Endothelial cell of umbilical vein (primary cell): Measurements from ENCODE around the gene OR9Q1. TPM values are rescaled to one million over a fixed set of nuclear protein-coding genes. Genes with fewer than 3 reads are reported as not detected.

Experiments
- BruUV-seq: library from RNA; stranded (reverse); fragments of 400-500 nt; replicated peaks from 2 replicates; lab custom pipeline; 2021; lab: Mats Ljungman, UMichigan
- CTCF ChIA-PET: fragments of 300-600, 350-600 bp; sonication (Branson Sonifier 250); formaldehyde crosslinking; loops from one replicate; lab custom pipeline; 2021; ENCODE audit warnings: antibody characterized with exemption, inconsistent platforms; lab: Charles Lee
- POLR2A ChIA-PET: fragments of 300-600, 350-600 bp; sonication (Branson Sonifier 250); formaldehyde crosslinking; loops from one replicate; lab custom pipeline; 2021; ENCODE audit warnings: antibody characterized with exemption, inconsistent platforms; lab: Charles Lee
- DNase-seq: peaks from one replicate; pipeline ENCODE4 v3.0.0-alpha.2; 2011; ENCODE audit warnings: low read depth, low spot score
- FAIRE-seq: peaks from 2 replicates; lab custom pipeline; 2011; peaks lifted over from hg19 to GRCh38; lab: Jason Lieb, UNC
- H2AFZ ChIP-seq: 2 replicates; pipeline ENCODE4 v1.6.0; 2012; ENCODE audit warnings: low read depth, low read length, control low read depth, inconsistent platforms
- H3K27ac ChIP-seq: 2 replicates; pipeline ENCODE4 v1.5.1; 2011; ENCODE audit warnings: low read depth, mild to moderate bottlenecking, control low read depth, low read length, moderate library complexity; ENCODE audit not compliant: insufficient read depth
- H3K27me3 ChIP-seq, 2 experiments: 2 replicates each; pipeline versions ENCODE4 v1.6.0 to v1.6.1; 2011; ENCODE audit warnings: low read length in 2 of 2, mixed read lengths in 1 of 2; ENCODE audit not compliant: control insufficient read depth in 2 of 2, insufficient read depth in 2 of 2
- H3K36me3 ChIP-seq, 2 experiments: 2 replicates in 1 of 2; 3 replicates in 1 of 2; pipeline ENCODE4 v1.5.1; 2011; ENCODE audit warnings: low read length in 2 of 2, mild to moderate bottlenecking in 1 of 2, moderate library complexity in 1 of 2; ENCODE audit not compliant: control insufficient read depth in 2 of 2, insufficient read depth in 2 of 2; ENCODE audit errors: extremely low read depth in 1 of 2
- H3K4me1 ChIP-seq: 3 replicates; pipeline ENCODE4 v1.5.1; 2011; ENCODE audit warnings: mild to moderate bottlenecking, low read length; ENCODE audit not compliant: control insufficient read depth, insufficient read depth; ENCODE audit errors: extremely low read depth
- H3K4me2 ChIP-seq: 2 replicates; pipeline ENCODE4 v1.6.1; 2011; ENCODE audit warnings: low read length, control low read depth, mixed read lengths; ENCODE audit not compliant: insufficient read depth
- H3K4me3 ChIP-seq, 3 experiments: fragments of 200-600 bp in 1 of 3; sonication (generic), shearing (Covaris generic) in 1 of 3; replicated peaks in 1 of 3; 2 replicates each; pipeline ENCODE4 v1.5.1; 2011 to 2016; ENCODE audit warnings: control low read depth in 3 of 3, low read length in 3 of 3, mild to moderate bottlenecking in 2 of 3, inconsistent platforms in 1 of 3, low read depth in 1 of 3, moderate library complexity in 1 of 3; ENCODE audit not compliant: insufficient read depth in 1 of 3
- H3K79me2 ChIP-seq: 2 replicates; pipeline ENCODE4 v1.6.0; 2012; ENCODE audit warnings: low read length, inconsistent platforms; ENCODE audit not compliant: control insufficient read depth, insufficient read depth
- H3K9ac ChIP-seq: replicated peaks from 2 replicates; pipeline ENCODE3; 2011; ENCODE audit warnings: low read length, control low read depth; ENCODE audit not compliant: insufficient read depth; ENCODE audit errors: extremely low read depth
- H3K9me1 ChIP-seq: replicated peaks from 3 replicates; pipeline ENCODE4 v1.6.0; 2011; ENCODE audit warnings: mild to moderate bottlenecking, low read length; ENCODE audit not compliant: control insufficient read depth, insufficient read depth; ENCODE audit errors: extremely low read depth
- H3K9me3 ChIP-seq: replicated peaks from 2 replicates; pipeline ENCODE4 v1.5.1; 2012; ENCODE audit warnings: low read length, inconsistent platforms; ENCODE audit not compliant: control insufficient read depth, insufficient read depth
- H4K20me1 ChIP-seq: replicated peaks from 2 replicates; pipeline ENCODE3; 2011; ENCODE audit warnings: mild to moderate bottlenecking, low read length; ENCODE audit not compliant: control insufficient read depth, insufficient read depth; ENCODE audit errors: extremely low read depth
- EZH2 ChIP-seq: IDR thresholded peaks from 2 replicates; pipeline ENCODE4 v1.6.1; 2012; ENCODE audit warnings: borderline replicate concordance, low read depth, mild to moderate bottlenecking, moderate library complexity, low read length, inconsistent platforms; ENCODE audit not compliant: severe bottlenecking
- FOS ChIP-seq: IDR thresholded peaks from 2 replicates; pipeline ENCODE4 v1.6.1; 2011; ENCODE audit warnings: mild to moderate bottlenecking, low read length, moderate library complexity, borderline replicate concordance; ENCODE audit not compliant: insufficient read depth
- GATA2 ChIP-seq: IDR thresholded peaks from 2 replicates; pipeline ENCODE4 v1.7.0; 2011; ENCODE audit warnings: low read depth, mild to moderate bottlenecking, moderate library complexity, mixed read lengths, low read length; ENCODE audit not compliant: insufficient read length, insufficient read depth
- JUN ChIP-seq: IDR thresholded peaks from 2 replicates; pipeline ENCODE4 v1.6.1; 2011; ENCODE audit warnings: borderline replicate concordance, low read depth; ENCODE audit not compliant: insufficient read length, insufficient read depth
- MYC ChIP-seq: IDR thresholded peaks from one replicate; pipeline ENCODE4 v1.6.1; 2011; ENCODE audit warnings: mild to moderate bottlenecking, low read depth, low read length
- POLR2A ChIP-seq: IDR thresholded peaks from 2 replicates; pipeline ENCODE4 v1.6.1; 2012; ENCODE audit warnings: low read depth, mild to moderate bottlenecking, control low read depth, low read length
- POLR2AphosphoS5 ChIP-seq: IDR thresholded peaks from 2 replicates; pipeline ENCODE4 v1.6.1; 2012; ENCODE audit warnings: low read depth, mild to moderate bottlenecking, control low read depth, low read length, moderate library complexity; ENCODE audit not compliant: insufficient read depth
- dilution Hi-C: fragments of 300-500 bp; cut with MboI; formaldehyde crosslinking; loops from one replicate; pipeline ENCODE4 v1.15.0; 2019; ENCODE audit warnings: low sequenced_read_pairs; ENCODE audit not compliant: extremely low pct_ligation_motif_present
- intact Hi-C: fragments of 100-400 bp; cut with micrococcal nuclease; formaldehyde crosslinking; loops from one replicate; pipeline ENCODE4 v1.10.0; 2022
- polyA plus RNA-seq, 4 experiments: library from polyadenylated mRNA; depleted of rRNA in 3 of 4; stranded (reverse) in 3 of 4; unstranded in 1 of 4; fragments of >200 nt; gene quantifications; 2 replicates each; pipeline versions ENCODE4 v1.2.1 to v1.2.3, GENCODE V29; 2011 to 2012; ENCODE audit warnings: missing spikeins in 1 of 4
- total RNA-seq: library from RNA; stranded (reverse); gene quantifications from 2 replicates; pipeline ENCODE4 v1.2.3, GENCODE V29; 2021
- TF ChIP-seq, protein P1 (sequence below): IDR thresholded peaks from 2 replicates; pipeline ENCODE4 v1.6.1; 2011; ENCODE audit not compliant: insufficient read depth, insufficient read length
- TF ChIP-seq, protein P2 (sequence below), 2 donors: IDR thresholded peaks; 1 replicate in 1 of 2; 2 replicates in 1 of 2; pipeline ENCODE4 v1.5.1; 2011; ENCODE audit warnings: low read length in 2 of 2, mild to moderate bottlenecking in 2 of 2, moderate library complexity in 2 of 2, control low read depth in 1 of 2, inconsistent platforms in 1 of 2, low read depth in 1 of 2; ENCODE audit not compliant: insufficient read depth in 1 of 2; ENCODE audit errors: extremely low read depth in 1 of 2

Gene OR9Q1
- total and polyA plus RNA-seq, 2 donors (not counting 3 experiments of a cell fraction or from before 2014, with no cell fraction given), result not detected

DNA sequence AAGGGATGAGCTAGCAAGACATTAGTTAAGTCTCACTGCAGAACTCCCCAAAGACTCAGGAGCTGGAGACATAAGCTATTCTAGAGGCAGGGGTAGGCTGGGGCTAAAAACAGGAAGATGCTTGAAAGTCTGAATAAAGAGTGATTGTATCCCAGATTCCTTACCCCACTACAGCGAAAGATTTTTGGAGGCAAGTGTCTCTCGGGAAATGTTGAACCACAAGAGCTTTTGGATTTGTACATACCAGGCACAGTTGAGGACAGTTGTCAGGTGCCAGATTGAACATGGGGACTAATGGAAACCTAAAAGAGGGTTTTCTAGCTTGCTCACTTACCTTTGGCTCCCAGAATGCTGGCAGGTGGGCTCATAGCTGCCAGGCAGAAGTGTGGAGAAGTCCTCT lies 43.5 kb upstream of the OR9Q1 start:
- H3K27me3 ChIP-seq, result peaks cover 9 to 11% of the 10 kb centered on the region in 2 experiments
- H4K20me1 ChIP-seq, result no peaks in the 10 kb centered on the region
- no peaks in the 10 kb centered on the region for H3K36me3 ChIP-seq
- FAIRE-seq, result no peak
- no peak overlapping the region for H3K27ac ChIP-seq
- POLR2A ChIA-PET, result no interaction called here
- H3K4me3 ChIP-seq, result no peak overlapping the region
- no TSS peak for BruUV-seq
- no peak for DNase-seq
- CTCF ChIA-PET, result no interaction called here
- no peak overlapping the region for H2AFZ ChIP-seq
- no peaks in the 10 kb centered on the region for H3K9me3 ChIP-seq
- dilution Hi-C loops (no loop called here), intact Hi-C loops (no loop called here)
- H3K4me1 ChIP-seq, result no peaks in the 10 kb centered on the region
- H3K4me2 ChIP-seq, result no peak overlapping the region
- no peak overlapping the region for H3K9ac ChIP-seq
- H3K9me1 ChIP-seq, result no peaks in the 10 kb centered on the region
- no peaks in the 10 kb centered on the region for H3K79me2 ChIP-seq
- TF ChIP-seq, protein P1, sequence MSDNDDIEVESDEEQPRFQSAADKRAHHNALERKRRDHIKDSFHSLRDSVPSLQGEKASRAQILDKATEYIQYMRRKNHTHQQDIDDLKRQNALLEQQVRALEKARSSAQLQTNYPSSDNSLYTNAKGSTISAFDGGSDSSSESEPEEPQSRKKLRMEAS, result no peak
- TF ChIP-seq POLR2AphosphoS5 (no peak), JUN (no peak), POLR2A (no peak), EZH2 (no peak), FOS (no peak), MYC (no peak), GATA2 (no peak)
- TF ChIP-seq, protein P2, sequence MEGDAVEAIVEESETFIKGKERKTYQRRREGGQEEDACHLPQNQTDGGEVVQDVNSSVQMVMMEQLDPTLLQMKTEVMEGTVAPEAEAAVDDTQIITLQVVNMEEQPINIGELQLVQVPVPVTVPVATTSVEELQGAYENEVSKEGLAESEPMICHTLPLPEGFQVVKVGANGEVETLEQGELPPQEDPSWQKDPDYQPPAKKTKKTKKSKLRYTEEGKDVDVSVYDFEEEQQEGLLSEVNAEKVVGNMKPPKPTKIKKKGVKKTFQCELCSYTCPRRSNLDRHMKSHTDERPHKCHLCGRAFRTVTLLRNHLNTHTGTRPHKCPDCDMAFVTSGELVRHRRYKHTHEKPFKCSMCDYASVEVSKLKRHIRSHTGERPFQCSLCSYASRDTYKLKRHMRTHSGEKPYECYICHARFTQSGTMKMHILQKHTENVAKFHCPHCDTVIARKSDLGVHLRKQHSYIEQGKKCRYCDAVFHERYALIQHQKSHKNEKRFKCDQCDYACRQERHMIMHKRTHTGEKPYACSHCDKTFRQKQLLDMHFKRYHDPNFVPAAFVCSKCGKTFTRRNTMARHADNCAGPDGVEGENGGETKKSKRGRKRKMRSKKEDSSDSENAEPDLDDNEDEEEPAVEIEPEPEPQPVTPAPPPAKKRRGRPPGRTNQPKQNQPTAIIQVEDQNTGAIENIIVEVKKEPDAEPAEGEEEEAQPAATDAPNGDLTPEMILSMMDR (IDR thresholded peaks at IDR 0.05; ENCODE audit: extremely low read depth in 1 of 2, insufficient read depth in 1 of 2, low read depth in 1 of 2, low read length in 2 of 2), result no peak
